Spleen (tissue), 7 donors: Measurements from ENCODE around the gene HSPA12A.

Experiments used
- POLR2A ChIP-seq, 3 donors: fragments of 450-650 bp; IDR thresholded peaks; one replicate each; pipeline ENCODE4 v1.5.1; 2017; ENCODE audit warnings: antibody characterized with exemption in 3 of 3, mild to moderate bottlenecking in 1 of 3
- POLR2AphosphoS5 ChIP-seq, 3 donors: sonication (generic); formaldehyde crosslinking; IDR thresholded peaks; one replicate each; pipeline ENCODE4 v1.5.1; 2017; ENCODE audit warnings: antibody characterized with exemption in 3 of 3
- TF ChIP-seq, protein P1 (sequence below), 11 experiments: fragments of 200-600 bp in 7 of 11; fragments of 450-650 bp in 4 of 11; sonication (generic) in 4 of 11; IDR thresholded peaks in 8 of 11; conservative IDR thresholded peaks in 3 of 11; 1 replicate in 7 of 11; 2 replicates in 4 of 11; pipeline versions ENCODE4 v1.4.0 to v1.8.0; 2016 to 2021; ENCODE audit warnings: antibody characterized with exemption in 11 of 11, inconsistent platforms in 4 of 11, mild to moderate bottlenecking in 1 of 11
- donor health status: DM: no; HTN: no; CAD: no; lungs with moderate emphysema.
- donor health status: DM: no; HTN: no; CAD: no.
- donor health status: DM: no; HTN: no; CAD: no.

DNA sequence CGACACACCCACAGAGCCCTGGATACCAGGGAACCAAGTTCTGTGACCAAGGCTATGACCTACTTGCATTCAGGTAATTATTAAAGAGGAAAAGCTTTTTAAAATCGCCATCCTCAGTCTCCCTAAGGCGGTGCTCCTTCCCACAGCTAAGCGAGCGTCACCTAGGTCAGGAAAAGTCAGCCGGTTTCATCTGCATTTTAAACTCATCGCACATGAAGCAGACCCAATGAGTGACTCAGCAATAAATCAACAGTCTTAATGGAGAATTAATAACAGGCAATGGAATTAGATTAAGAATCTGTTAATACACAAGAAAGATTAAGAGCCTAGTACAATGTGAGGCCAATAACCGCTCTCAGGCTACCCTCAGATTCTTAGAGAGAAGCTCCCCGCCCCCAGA, 59.2 kb downstream of the HSPA12A start:
- no peak for TF ChIP-seq POLR2AphosphoS5 (IDR thresholded peaks at IDR 0.05)
- TF ChIP-seq, protein P1, sequence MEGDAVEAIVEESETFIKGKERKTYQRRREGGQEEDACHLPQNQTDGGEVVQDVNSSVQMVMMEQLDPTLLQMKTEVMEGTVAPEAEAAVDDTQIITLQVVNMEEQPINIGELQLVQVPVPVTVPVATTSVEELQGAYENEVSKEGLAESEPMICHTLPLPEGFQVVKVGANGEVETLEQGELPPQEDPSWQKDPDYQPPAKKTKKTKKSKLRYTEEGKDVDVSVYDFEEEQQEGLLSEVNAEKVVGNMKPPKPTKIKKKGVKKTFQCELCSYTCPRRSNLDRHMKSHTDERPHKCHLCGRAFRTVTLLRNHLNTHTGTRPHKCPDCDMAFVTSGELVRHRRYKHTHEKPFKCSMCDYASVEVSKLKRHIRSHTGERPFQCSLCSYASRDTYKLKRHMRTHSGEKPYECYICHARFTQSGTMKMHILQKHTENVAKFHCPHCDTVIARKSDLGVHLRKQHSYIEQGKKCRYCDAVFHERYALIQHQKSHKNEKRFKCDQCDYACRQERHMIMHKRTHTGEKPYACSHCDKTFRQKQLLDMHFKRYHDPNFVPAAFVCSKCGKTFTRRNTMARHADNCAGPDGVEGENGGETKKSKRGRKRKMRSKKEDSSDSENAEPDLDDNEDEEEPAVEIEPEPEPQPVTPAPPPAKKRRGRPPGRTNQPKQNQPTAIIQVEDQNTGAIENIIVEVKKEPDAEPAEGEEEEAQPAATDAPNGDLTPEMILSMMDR (IDR thresholded peaks at IDR 0.05 in 8 of 11, conservative IDR thresholded peaks at IDR 0.05 in 3 of 11): no peak
- TF ChIP-seq POLR2A (IDR thresholded peaks at IDR 0.05): no peak
